Thoracic aorta (tissue), 2 donors: Measurements from ENCODE around the gene NME8. TPM values are rescaled to one million over a fixed set of nuclear protein-coding genes. Genes with fewer than 3 reads are reported as not detected.

Source experiments
- ATAC-seq: fragments of 150-250 bp; one replicate; pipeline ENCODE4 v1.8.0; 2017; ENCODE audit warnings: low read depth; ENCODE audit not compliant: insufficient number of reproducible peaks, low FRiP score
- DNase-seq: peaks from one replicate; pipeline ENCODE4 v3.0.0-alpha.2; 2020; ENCODE audit warnings: low spot score
- H3K27ac ChIP-seq, 2 donors: fragments of 200-600 bp; sonication (generic); 1 replicate in 1 of 2; 2 replicates in 1 of 2; pipeline ENCODE4 v1.5.1; 2016; ENCODE audit warnings: mild to moderate bottlenecking in 2 of 2, moderate library complexity in 2 of 2
- H3K27me3 ChIP-seq: fragments of 200-600 bp; sonication (generic); replicated peaks from 2 replicates; pipeline ENCODE4 v1.6.0; 2016; ENCODE audit warnings: mild to moderate bottlenecking; ENCODE audit not compliant: insufficient read depth
- H3K36me3 ChIP-seq: fragments of 200-600 bp; sonication (generic); one replicate; pipeline ENCODE4 v1.5.1; 2016
- H3K4me1 ChIP-seq, 2 donors: fragments of 200-600 bp; sonication (generic); 1 replicate in 1 of 2; 2 replicates in 1 of 2; pipeline versions ENCODE4 v1.5.1 to v1.6.0; 2016; ENCODE audit warnings: low read depth in 2 of 2, mild to moderate bottlenecking in 1 of 2; ENCODE audit not compliant: control insufficient read depth in 1 of 2
- H3K4me3 ChIP-seq: fragments of 200-600 bp; sonication (generic); 2 replicates; pipeline ENCODE4 v1.5.1; 2016; ENCODE audit warnings: mild to moderate bottlenecking
- H3K9me3 ChIP-seq: fragments of 200-600 bp; sonication (generic); 2 replicates; pipeline ENCODE4 v1.5.1; 2016
- total RNA-seq, 2 donors: library from RNA; depleted of rRNA; stranded (reverse); fragments of >200 nt; gene quantifications; one replicate each; pipeline versions ENCODE4 v1.1.0 to v1.2.3, GENCODE V29; 2016
- TF ChIP-seq, protein P1 (sequence below): fragments of 200-600 bp; sonication (generic); IDR thresholded peaks from one replicate; pipeline ENCODE4 v1.5.1; 2019; ENCODE audit warnings: antibody characterized with exemption

Gene NME8
- total RNA-seq, 2 donors from 2014 or later: not detected

DNA sequence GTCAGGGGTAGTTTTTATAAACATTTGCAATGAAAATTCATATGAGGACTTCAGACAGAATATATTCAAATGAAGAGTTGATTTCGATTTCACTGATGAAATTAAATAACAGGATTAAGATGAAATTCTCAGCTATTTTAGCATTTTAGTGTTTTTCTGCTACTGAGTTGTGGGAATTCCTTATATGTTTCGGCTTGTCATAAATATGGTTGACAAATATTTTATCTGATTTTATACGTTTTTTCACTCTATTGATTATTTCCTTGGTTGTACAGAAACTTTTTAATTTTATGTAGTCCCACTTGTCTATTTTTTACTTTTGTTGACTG lies 14.6 kb upstream of the NME8 start:
- DNase-seq: no peak
- no peaks in the 10 kb centered on the region for H3K36me3 ChIP-seq
- ATAC-seq: no peak
- TF ChIP-seq, protein P1, sequence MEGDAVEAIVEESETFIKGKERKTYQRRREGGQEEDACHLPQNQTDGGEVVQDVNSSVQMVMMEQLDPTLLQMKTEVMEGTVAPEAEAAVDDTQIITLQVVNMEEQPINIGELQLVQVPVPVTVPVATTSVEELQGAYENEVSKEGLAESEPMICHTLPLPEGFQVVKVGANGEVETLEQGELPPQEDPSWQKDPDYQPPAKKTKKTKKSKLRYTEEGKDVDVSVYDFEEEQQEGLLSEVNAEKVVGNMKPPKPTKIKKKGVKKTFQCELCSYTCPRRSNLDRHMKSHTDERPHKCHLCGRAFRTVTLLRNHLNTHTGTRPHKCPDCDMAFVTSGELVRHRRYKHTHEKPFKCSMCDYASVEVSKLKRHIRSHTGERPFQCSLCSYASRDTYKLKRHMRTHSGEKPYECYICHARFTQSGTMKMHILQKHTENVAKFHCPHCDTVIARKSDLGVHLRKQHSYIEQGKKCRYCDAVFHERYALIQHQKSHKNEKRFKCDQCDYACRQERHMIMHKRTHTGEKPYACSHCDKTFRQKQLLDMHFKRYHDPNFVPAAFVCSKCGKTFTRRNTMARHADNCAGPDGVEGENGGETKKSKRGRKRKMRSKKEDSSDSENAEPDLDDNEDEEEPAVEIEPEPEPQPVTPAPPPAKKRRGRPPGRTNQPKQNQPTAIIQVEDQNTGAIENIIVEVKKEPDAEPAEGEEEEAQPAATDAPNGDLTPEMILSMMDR: no peak
- no peaks in the 10 kb centered on the region for H3K9me3 ChIP-seq
- H3K27ac ChIP-seq: no peak overlapping the region
- peaks cover 0 to 3% of the 10 kb centered on the region in 2 donors for H3K4me1 ChIP-seq
- H3K4me3 ChIP-seq: peak overlapping the region; percentile 66
- no peaks in the 10 kb centered on the region for H3K27me3 ChIP-seq

DNA sequence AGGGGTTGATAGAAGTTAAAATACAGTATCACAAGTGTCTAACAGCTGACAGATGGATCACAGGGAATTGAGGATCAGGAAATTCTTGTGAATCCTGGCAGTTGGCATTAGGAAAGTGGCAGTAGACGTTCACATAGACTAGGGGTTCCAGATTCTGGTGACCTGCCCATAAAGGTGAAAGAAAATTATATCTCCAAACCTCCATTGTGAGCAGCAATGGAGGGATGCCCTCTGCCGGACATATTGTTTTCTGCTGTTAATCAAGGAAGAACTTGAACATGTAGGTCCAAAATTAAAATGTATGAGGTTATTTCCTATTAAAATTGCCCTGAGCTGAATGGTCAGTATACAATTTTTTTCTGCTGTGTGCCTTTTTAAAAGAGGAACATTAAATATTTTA lies 5.1 kb downstream of the NME8 start:
- H3K4me1 ChIP-seq: no peaks in the 10 kb centered on the region
- DNase-seq: no peak
- no peak overlapping the region for H3K27ac ChIP-seq
- TF ChIP-seq, protein P1: no peak
- no peak for ATAC-seq
- no peaks in the 10 kb centered on the region for H3K27me3 ChIP-seq
- H3K36me3 ChIP-seq: no peaks in the 10 kb centered on the region
- H3K4me3 ChIP-seq: no peak overlapping the region
- H3K9me3 ChIP-seq: no peaks in the 10 kb centered on the region

DNA sequence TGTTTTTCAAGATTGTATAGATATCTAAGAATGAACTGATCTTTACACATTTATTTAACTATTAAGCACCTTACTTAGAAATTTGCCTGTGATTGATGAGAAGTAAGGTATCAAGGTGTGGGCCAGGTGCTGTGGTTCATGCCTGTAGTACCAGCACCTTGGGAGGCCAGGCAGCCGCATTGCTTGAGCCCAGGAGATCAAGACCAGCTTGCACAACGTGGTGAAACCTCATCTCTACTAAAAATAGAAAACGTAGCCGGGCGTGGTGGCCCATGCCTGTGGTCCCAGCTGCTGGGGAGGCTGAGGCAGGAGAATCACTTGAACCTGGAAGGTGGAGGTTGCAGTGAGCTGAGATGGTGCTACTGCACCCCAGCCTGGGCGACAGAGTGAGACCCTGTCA lies 33.7 kb downstream of the NME8 start:
- ATAC-seq (no peak), DNase-seq (no peak)
- Histone ChIP-seq H3K36me3 (no peaks in the 10 kb centered on the region), H3K9me3 (peaks cover 3% of the 10 kb centered on the region), H3K4me1 (no peaks in the 10 kb centered on the region), H3K4me3 (no peak overlapping the region), H3K27ac (no peak overlapping the region), H3K27me3 (no peaks in the 10 kb centered on the region)
- TF ChIP-seq, protein P1: no peak

DNA sequence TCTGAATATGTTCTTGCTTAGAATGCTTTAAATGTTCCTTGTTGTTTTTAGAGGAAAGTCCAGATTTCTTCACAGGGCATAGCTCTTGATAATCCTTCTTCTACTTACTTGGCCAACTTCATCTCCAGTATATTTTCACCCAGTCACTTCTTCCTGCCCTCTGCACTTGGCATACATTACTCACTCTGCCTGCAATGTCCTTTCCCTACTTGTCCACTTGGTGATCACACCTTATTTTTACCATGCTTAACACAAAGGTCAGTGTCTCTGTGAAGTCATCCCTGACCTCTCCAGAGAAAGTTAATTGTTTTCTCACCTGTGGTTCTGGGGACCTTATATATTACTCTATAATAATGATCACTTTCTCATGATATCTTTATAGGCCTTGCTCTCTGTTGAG lies 45.0 kb downstream of the NME8 start:
- ATAC-seq: no peak

DNA sequence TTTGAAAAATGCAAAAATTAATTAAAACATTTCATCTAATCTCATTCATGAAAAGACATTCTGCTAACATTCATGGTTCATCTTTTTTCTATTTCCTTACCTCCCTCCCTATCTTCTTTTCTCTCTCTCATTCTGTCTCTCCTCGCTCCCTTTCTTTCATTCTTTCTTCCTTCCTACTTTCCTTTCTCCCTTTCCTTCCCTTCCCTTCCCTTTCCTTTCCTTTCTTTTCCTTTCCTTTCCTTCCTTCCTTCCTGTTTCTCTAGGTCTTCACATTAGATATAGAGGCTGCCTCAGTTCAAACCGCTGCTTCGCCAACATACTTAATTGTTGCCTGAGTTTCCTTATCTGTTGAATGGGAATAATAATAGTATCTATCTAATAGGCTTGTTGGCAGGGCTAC lies 46.3 kb downstream of the NME8 start:
- Histone ChIP-seq H3K27me3 (no peaks in the 10 kb centered on the region), H3K4me3 (no peak overlapping the region), H3K9me3 (no peaks in the 10 kb centered on the region), H3K27ac (no peak overlapping the region), H3K4me1 (no peaks in the 10 kb centered on the region), H3K36me3 (no peaks in the 10 kb centered on the region)
- ATAC-seq: no peak
- TF ChIP-seq, protein P1: no peak
- DNase-seq: no peak

More for the DNA sequence above, 45.0 kb downstream of the NME8 start:
- Histone ChIP-seq H3K9me3 (no peaks in the 10 kb centered on the region), H3K36me3 (no peaks in the 10 kb centered on the region), H3K4me1 (no peaks in the 10 kb centered on the region), H3K4me3 (no peak overlapping the region), H3K27ac (no peak overlapping the region), H3K27me3 (no peaks in the 10 kb centered on the region)
- no peak for DNase-seq
- TF ChIP-seq, protein P1: no peak
